PFSK-1 (cell line): ENCODE results near the gene PDGFRB.

Source experiments
- FOXP2 ChIP-seq: optimal IDR thresholded peaks from 2 replicates; pipeline ENCODE3; 2011; ENCODE audit warnings: borderline replicate concordance, control low read depth, inconsistent platforms; ENCODE audit not compliant: insufficient read depth; ENCODE audit errors: extremely low read length, extremely low read depth
- POLR2AphosphoS5 ChIP-seq: IDR thresholded peaks from 2 replicates; pipeline ENCODE4 v1.6.1; 2012; ENCODE audit warnings: low read depth, mild to moderate bottlenecking, control low read depth, low read length, moderate library complexity
- SIN3A ChIP-seq: IDR thresholded peaks from 2 replicates; pipeline ENCODE4 v1.6.1; 2012; ENCODE audit warnings: mild to moderate bottlenecking, low read length, moderate library complexity, borderline replicate concordance; ENCODE audit not compliant: insufficient read depth
- TAF1 ChIP-seq: IDR thresholded peaks from 2 replicates; pipeline ENCODE4 v1.6.1; 2012; ENCODE audit warnings: low read length, control low read depth, borderline replicate concordance; ENCODE audit not compliant: insufficient read depth
- TF ChIP-seq, protein P1 (sequence below), 2 experiments: IDR thresholded peaks; 2 replicates each; pipeline versions ENCODE4 v1.6.1 to v1.8.0; 2011 to 2012; ENCODE audit warnings: low read depth in 2 of 2, low read length in 2 of 2, control low read depth in 1 of 2, inconsistent platforms in 1 of 2, mild to moderate bottlenecking in 1 of 2, moderate library complexity in 1 of 2; ENCODE audit not compliant: insufficient read depth in 1 of 2

Gene PDGFRB

DNA sequence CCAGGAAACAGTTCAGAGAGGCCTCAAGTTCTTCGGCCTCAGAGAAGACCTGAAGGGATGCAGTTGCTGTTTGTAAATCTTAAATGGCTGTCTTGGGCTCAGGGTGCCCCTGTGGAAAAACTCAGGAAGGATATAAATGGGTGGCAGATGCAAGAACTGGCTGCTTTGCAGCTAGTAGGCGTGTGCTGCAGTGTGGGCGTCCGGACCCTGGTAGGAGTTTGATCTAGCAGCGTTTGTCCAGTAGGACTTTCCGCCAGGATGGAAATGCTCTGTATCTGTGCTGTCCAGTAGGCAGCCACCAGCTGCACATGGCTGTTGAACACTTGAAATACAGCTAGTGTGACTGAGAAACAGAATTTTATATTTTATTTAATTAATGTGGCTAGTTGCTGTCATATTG lies 18.6 kb upstream of the PDGFRB start:
- TF ChIP-seq POLR2AphosphoS5 = no peak
- TF ChIP-seq, protein P1, sequence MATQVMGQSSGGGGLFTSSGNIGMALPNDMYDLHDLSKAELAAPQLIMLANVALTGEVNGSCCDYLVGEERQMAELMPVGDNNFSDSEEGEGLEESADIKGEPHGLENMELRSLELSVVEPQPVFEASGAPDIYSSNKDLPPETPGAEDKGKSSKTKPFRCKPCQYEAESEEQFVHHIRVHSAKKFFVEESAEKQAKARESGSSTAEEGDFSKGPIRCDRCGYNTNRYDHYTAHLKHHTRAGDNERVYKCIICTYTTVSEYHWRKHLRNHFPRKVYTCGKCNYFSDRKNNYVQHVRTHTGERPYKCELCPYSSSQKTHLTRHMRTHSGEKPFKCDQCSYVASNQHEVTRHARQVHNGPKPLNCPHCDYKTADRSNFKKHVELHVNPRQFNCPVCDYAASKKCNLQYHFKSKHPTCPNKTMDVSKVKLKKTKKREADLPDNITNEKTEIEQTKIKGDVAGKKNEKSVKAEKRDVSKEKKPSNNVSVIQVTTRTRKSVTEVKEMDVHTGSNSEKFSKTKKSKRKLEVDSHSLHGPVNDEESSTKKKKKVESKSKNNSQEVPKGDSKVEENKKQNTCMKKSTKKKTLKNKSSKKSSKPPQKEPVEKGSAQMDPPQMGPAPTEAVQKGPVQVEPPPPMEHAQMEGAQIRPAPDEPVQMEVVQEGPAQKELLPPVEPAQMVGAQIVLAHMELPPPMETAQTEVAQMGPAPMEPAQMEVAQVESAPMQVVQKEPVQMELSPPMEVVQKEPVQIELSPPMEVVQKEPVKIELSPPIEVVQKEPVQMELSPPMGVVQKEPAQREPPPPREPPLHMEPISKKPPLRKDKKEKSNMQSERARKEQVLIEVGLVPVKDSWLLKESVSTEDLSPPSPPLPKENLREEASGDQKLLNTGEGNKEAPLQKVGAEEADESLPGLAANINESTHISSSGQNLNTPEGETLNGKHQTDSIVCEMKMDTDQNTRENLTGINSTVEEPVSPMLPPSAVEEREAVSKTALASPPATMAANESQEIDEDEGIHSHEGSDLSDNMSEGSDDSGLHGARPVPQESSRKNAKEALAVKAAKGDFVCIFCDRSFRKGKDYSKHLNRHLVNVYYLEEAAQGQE (IDR thresholded peaks at IDR 0.05; ENCODE audit: insufficient read depth in 1 of 2, low read depth in 2 of 2, low read length in 2 of 2) = no peak
- TF ChIP-seq SIN3A = no peak
- no peak for TF ChIP-seq FOXP2
- TF ChIP-seq TAF1 = no peak

DNA sequence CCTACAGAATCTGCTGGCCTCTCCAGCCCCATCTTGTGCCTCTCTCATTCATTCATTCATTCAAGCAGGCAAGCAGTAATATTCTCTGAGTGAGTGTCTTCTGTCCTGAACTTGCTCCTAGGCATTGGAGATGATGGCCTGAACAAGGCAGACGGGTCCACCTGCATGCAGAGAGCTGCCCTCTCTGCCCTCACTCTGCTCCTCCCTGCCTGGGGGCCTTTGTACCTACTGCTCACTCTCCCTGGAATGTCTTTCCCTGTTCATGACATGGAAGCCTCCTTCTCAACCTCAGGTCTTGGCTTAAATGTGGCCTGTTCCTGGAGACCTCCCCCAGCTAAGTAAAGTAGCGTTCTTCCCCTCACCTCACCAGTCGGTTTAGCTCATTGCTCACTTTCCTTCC lies 17.5 kb upstream of the PDGFRB start:
- TF ChIP-seq TAF1 (no peak), FOXP2 (no peak), POLR2AphosphoS5 (no peak)
- TF ChIP-seq, protein P1 (IDR thresholded peaks at IDR 0.05; ENCODE audit: insufficient read depth in 1 of 2, low read depth in 2 of 2, low read length in 2 of 2) = no peak

DNA sequence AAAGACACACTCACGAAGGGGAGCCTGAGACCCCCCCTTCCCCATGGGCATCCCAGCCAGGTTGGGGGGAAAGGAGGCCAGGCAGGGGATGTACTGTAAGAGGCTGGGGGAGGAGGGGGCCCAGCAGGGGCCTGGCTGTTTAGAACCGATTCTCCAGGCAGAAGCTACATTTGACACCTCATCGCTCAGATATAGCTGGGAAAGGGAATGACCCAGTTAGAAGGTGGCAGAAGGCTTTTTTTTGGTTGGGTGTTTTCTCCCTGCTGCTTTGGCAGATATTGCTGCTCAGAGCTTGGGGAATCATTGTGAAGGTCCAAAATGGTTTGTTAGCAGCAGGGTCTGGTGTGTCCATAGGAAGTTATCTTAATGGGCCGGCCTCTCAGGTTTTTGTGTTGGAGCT lies 16.9 kb upstream of the PDGFRB start:
- TF ChIP-seq, protein P1 (IDR thresholded peaks at IDR 0.05; ENCODE audit: insufficient read depth in 1 of 2, low read depth in 2 of 2, low read length in 2 of 2) = no peak
- TF ChIP-seq SIN3A (no peak), FOXP2 (no peak), TAF1 (no peak), POLR2AphosphoS5 (no peak)

DNA sequence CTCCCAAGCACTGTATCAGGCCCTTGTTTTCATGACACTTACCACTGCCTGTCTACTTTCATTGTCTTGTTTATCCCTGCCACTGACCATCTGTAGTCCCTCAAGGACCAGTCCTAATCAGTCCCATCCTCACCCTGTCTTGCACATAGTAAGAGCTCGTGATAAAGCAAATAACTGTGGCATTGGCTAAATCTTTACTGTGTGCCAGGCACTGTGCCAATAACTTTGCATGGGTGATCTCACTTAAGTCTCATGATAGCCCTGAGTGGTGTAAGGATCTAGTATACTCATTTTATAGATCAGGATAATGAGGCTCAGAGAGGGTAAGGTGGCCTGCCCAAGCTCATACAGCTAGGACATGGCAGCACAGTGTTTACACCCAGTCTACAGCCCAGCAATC lies 16.5 kb upstream of the PDGFRB start:
- TF ChIP-seq POLR2AphosphoS5 (no peak), SIN3A (no peak), TAF1 (no peak), FOXP2 (no peak)
- TF ChIP-seq, protein P1 (IDR thresholded peaks at IDR 0.05; ENCODE audit: insufficient read depth in 1 of 2, low read depth in 2 of 2, low read length in 2 of 2) = no peak

DNA sequence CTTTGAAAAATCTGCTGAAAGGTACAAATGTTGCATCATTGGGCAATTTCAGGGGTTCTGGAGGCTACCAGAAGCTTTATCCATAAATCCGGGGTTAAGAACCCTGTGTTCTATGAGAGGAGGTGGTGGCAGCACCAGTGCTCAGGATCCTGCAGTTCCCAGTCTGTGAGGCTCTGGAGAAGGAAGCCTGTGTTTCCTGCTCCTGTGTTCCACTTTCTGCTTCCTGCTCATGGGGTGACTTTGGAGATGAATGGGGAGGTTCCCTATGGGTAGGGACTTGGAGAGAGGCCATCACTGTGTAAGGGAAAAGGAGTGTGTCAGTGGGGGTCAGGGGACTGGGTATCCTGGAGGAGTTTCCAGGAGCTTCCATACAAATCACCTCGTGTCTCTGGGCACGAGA lies 13.2 kb upstream of the PDGFRB start:
- TF ChIP-seq, protein P1 (IDR thresholded peaks at IDR 0.05; ENCODE audit: insufficient read depth in 1 of 2, low read depth in 2 of 2, low read length in 2 of 2) = no peak
- TF ChIP-seq FOXP2 (no peak), POLR2AphosphoS5 (no peak), TAF1 (no peak), SIN3A (no peak)
